Stimulated activated CD8-positive, alpha-beta memory T cell treated with anti-CD3 and anti-CD28 coated beads, Interleukin-7, amount 100 ng/mL, for 24 hours (primary cell): ENCODE measurements around the gene PCF11.
"Not testable (repeated sequence)": the region's sequence is repeated elsewhere in the genome, so short reads cannot be mapped to it uniquely, and the experiment has no call there.

Source experiments
- DNase-seq: peaks from one replicate; pipeline ENCODE4 v3.0.0-alpha.2; 2020; ENCODE audit warnings: low read depth

The PCF11 gene

DNA sequence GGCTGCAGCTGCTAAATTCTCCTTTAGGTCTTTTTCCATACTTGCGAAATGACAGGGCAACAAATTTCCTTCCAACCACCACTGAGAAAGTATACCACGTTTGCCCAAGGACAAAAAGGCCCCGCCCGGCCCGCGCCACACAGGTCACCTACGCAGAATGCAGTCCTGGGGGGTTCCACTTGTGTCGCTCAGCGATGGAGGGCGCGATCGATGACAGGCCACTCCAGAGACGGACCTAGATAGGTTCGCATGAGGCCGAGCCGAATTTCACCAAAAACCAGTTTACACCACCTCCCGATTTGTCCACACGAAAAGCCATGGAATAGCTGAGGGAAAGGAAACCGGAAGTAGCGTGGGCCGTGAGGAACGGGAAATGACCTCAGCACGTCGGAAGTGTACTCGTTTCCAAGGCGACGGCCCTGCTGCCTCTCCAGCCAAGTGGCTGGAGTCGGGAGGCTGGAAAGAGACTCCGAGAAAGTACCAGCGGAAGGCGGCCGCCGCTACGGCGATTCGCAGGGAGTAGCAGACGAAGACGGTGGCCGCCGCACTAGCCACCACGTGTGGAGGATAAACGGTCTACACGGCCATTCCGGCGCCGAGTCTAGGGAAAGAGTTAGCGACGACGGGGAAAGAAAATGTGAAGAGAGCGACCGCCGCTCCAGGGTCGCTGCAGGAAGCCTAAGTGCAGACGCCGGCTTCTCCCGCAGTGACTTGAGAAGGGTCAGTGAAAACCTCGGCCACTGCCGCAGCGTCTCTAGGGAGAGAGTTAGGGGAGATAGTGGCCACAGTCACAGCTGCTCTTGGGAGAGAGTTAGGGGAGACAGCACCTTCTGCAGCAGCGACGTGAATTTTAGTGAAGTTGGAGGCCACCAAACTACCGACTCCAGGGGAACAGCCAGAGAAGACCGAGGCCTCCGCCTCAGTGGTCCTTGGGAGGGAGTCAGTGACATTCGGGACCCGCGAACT lies 36.7 kb downstream of the PCF11 start, which contains the start of gene ANKRD42:
Gene ANKRD42 (plus strand): TSS at position 398 of the 966 bp plus-strand sequence. CDS start 959 bp downstream, outside the sequence.
- DNase-seq, result peak; percentile 64

DNA sequence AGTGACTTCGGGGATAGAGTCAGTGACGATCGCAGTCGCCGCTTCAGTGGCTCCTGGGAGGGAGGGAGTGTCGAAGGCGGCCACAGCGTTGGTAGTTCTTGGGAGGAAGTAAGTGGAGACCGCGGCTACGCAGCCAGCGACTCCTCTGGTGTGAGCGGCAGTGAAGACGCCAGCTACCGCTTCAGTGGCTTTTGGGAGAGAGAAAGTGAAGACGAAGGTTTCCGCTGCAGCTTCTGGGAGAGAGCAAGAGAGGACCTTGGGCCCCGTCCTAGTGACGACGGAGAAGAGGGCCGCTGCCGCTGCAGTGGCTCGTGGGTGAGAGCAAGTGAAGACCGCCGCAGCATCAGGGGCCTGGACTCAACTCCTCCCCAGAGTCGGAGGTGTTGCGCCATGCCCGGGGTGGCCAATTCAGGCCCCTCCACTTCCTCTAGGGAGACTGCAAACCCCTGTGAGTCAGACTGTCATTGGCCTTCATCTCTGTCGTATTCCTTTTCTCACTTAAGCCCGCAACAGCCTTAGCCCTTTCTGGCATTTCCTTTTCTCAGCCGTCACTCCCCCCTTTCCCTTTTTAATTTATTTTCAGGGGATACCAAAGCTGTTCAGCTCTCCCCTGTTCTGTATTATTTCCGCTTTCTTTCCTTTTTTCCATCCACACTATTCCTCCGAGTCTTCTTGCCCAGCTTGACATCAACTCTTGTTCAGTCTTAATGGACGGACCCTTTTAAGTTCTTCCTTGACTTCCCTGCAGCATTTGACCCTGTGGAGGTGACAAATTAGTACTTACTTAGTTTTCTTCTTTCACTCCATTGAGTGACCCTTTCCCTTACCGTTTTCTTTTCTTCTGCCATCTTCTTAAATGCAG lies 37.6 kb downstream of the PCF11 start:
- DNase-seq, result peak; percentile 26

DNA sequence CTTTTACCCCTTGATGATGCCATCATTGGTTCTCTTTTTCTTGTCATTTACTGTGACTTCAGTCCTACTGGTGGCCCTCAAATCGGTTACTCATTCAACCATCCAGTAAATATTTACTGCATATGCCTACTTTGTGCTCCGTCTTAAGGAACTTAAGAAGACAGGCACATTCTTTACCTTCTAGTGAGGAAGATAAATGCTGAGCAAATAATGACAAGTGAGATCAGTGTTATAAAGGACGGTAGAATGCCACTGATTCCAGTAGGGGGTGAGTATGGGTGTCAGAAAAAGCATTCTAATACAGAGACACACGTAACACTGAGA lies 38.2 kb downstream of the PCF11 start:
- DNase-seq, result no peak

DNA sequence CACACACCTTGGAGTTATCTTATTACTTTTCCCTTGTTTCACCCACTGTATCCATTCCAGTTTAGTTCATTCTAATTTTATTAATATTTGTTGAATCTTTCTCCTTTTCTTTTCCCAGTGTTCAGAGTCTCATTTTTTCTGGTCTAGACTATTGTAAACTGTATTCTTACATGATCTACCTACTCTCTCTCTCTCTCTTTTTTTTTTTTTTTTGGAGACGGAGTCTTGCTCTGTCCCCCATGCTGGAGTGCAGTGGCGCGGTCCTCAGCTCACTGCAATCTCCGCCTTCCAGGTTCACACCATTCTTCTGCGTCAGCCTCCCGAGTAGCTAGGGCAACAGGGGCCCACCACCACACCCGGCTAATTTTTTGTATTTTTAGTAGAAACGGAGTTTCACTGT lies 38.7 kb downstream of the PCF11 start:
- no peak for DNase-seq

DNA sequence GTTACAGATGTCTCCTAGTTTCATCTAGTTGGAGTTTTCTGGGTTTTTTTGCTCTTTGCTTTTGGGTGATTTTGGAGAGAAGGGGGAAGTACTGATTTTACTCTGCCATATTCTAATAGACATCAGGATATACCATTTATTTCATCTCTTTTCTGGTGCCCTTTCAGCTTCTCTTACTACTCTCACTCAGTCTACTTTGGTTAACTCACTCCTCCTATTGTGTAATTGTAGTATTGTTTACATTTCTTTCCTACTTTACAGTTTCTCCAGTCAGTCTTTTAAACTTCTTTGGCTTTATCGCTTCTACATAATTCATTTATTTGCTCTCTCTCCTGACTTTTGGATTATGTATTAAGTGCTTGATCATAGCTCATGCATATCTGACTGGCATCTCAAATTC lies 43.1 kb downstream of the PCF11 start:
- DNase-seq, result no peak

DNA sequence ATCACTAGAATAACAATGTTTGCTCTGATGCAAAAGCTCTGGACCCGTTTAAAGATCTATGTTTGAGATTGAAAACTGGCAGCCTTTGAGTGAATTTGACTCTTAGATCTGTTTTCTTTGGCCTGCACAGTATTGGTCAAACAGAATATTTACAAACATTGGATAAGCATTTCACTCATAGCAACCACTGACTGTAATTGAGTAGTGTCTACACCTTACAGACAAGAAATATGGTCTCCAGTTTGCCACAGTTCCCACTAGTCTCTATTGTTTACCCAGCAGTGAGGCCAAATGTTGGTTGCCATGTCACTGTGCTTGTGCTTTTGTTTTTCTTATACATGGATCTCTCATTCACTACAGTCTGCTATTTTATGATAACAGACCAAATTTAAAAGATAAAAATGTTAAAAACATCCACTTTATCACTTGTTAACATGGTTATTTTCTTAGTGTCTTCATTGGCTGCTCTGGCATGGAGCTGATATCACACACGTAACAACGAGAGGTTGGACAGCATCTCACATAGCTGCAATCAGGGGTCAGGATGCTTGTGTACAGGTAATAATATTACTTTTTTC lies 48.8 kb downstream of the PCF11 start:
- no peak for DNase-seq

DNA sequence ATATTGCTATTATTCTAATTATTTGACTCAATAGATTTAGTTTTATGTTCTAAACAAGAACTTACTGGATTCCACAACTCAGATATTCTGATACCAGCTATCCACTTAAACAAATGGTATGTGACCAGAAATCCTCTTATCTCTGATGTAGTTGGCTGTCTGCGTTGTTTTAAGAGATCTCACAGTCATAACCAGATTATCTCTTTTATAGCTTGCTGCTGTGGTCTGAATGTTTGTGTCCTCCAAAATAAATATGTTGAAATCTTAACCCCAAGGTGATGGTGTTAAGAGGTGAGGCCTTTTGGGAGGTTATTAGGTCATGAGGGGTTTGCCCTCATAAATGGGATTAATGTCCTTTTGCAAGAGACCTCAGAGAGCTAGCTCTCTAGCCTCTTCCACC lies 49.3 kb downstream of the PCF11 start:
- no peak for DNase-seq

DNA sequence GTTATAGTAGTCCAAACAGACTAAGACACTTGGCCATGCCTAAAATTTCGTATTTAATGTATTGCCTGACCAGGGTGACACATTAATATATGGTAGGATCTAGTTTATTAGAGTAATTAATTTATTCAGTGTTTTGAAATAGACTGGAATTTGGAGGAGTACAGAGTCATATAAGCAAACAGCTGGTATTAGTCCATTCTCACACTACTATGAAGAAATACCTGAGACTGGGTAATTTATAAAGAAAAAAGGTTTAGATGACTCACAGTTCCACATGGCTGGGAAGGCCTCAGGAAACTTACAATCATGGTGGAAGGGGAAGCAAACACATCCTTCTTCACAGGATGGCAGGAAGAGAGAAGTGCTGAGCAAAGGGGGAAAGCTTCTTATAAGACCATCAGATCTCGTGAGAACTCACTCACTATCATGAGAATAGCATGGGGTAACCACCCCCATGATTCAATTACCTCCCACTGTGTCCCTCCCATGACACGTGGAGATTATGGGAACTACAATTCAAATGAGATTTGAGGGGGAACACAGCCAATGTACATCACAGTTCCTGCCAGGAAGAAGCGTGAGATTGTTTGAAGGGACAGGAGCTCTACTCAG lies 49.9 kb downstream of the PCF11 start:
- not testable (repeated sequence) for DNase-seq

DNA sequence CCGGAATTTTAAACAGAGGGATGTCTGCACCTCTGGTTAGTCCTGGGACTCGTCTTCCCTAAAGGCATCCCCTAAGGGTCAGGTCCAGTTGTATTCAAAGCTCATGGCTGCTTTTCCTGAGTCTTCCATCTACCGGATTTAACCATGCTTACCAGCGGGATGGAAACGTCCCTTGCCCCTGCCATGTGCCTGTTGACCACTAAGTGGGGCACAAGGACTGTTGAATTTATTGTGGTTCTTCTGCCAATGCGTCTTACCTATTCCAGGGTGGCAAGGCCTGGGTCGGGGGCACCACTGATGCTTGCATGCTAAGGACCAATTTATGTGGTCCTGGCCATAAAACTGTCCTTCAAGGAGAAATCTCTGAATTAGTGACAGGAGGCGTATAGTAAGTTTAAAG lies 62.2 kb downstream of the PCF11 start:
- no peak for DNase-seq

DNA sequence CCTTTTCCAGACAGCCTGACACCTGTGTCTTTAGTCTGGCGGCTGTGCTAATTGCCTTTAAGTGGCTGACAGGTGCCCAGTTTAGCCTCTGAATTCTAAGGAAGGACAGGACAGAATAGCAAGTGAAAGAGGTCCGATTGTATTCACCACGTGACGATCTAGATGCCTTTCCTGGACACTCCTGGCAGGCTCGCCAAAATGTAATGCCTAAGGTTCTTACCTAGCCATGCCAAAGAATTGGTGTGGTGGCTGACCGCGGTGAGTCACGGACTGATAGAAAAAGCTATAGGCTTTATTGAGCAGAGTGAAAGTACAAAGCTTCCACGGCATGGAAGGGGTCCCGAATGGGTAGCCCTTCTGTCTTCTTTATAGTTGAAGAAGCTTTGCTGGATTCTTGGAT lies 63.3 kb downstream of the PCF11 start:
- no peak for DNase-seq

DNA sequence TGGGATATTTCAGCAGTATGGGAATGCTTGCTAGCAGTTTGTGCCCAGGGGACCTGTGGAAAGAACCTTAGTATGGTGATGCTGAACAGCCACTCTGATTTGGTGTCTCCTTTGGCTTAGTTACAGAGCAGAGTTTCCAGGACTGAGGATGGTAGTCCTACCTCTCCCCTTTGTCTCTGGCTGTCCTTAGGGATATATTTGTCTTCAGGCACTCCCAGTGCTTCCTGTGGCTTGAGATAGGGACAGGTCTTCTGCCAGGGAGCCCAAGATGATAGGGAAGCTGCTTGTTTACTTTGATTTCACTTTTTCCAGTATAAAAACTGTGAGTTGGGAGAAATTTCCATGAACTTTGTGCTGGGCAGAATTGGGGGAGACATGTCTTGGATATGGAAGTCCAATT lies 64.8 kb downstream of the PCF11 start:
- DNase-seq, result no peak

DNA sequence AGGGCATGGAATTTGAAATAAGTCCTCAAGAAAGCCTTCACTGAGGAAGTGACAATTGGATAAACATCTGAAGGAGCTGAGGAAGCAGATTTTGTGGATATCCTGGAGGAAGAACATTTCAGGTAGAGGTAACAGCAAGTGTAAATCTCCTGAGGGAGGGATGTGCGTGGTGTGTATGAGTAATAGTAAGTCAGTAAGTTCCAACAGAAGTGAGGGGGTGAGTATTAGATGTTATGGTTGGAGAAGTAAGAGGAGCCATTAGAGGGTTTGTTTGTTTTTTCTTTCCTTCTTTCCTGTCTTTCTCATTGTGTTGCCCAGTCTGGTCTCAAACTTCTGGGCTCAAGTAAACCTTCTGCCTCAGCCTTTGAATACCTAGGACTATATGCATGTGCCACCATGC lies 65.6 kb downstream of the PCF11 start:
- DNase-seq, result no peak

DNA sequence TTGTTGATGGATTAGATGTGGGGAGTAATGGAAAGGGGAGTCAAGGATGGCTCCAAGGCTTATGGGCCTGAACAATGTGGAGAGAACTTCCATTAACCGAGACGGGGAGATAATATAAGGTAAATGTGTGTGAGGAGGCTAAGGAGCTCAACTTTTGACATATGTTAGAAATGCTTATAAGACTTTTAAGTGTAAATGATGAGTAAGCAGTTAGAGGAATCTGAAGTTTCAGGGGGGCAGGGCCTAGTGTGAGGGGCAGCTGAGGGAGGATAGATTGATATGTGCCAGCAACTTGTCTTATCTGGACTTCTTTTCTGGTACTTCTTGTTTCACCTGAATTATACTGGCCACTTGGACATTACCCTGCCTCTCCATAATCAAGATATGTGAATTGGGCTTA lies 66.5 kb downstream of the PCF11 start:
- no peak for DNase-seq

DNA sequence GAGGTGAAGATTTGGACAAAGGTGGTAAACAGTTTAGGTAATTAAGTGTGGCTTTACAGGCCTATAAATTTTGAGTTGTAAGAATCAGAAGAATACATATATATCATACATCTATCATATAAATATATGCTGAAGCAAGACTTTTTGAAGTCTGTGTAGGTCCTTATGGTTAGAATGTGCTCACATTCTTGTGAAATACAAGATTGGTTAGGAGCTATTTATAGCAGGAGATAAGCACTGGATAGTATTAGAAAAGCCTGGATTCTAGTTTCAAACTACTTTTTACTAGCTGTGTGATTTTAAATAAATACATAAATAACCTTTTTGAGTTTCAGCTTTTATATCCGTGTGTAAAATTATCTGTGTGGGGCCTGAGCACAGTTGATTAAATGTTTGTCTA lies 78.9 kb downstream of the PCF11 start:
- DNase-seq, result no peak
